Stimulated activated CD8-positive, alpha-beta memory T cell treated with anti-CD3 and anti-CD28 coated beads, Interleukin-15, amount 100 ng/mL, for 4 hours (primary cell): ENCODE measurements around the gene PIEZO1.

ENCODE experiments used
- DNase-seq, 2 donors: peaks; one replicate each; pipeline ENCODE4 v3.0.0-alpha.2; 2020; ENCODE audit warnings: low read depth in 2 of 2

Gene PIEZO1

DNA sequence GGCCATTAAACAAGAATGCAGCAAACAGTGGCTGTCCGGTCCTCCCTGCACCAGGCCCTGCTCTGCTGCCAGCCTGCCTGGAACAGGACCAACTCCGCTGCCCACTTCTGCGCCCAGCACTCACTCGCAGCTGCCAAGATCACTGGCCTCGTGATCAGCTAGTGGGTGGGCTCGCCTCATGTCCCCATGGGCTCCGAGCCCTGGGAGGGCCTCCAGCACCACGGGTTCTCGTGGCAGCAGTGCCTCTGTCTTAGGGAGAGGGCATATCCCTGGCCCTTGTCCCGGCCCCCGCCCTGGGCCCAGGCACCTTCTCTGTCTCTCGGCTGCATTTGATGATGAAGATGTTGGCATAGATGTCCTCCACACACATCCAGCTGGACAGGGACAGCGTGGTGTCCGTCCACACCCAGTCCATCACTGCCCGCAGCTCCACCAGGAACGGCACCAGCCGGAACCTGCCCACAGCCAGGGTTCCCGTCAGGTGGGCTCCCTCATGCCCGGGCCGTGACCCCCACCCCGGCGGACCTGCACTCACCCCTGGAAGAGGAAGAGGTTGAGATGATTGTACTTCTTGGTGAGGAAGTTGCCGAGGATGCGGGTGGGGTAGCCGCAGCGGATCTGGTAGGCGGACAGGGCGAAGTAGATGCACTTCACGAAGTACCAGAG is 65.6 kb downstream of the PIEZO1 start:
- no peak for DNase-seq

- no peak for DNase-seq
These were observed 66.8 kb downstream of the PIEZO1 start for GRCh38 chr16:88718178-88718577.

- DNase-seq: no peak
These were observed 68.4 kb downstream of the PIEZO1 start for GRCh38 chr16:88716601-88717001.

DNA sequence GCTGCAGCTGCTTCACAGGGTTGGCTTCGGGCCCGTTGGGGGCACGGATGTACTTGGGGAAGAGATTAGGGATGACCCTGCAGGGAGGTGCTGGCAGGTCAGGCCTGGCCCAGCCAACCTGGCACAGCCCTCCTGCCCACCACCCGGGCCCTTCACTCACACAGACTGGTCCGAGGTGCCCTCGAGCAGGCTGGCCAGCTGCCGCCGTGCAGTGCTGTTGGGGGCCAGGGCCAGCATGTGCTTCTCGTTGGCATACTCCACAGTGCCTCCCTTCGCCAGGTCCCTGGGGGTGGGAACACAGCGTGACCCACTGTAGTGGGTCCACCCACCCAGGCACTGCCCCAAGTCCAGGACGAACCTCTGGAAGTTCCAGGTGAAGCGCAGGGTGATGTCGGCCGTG is 68.8 kb downstream of the PIEZO1 start:
- no peak for DNase-seq

GRCh38 chr16:88715312-88716190 is 69.5 kb downstream of the PIEZO1 start:
- no peak for DNase-seq

DNA sequence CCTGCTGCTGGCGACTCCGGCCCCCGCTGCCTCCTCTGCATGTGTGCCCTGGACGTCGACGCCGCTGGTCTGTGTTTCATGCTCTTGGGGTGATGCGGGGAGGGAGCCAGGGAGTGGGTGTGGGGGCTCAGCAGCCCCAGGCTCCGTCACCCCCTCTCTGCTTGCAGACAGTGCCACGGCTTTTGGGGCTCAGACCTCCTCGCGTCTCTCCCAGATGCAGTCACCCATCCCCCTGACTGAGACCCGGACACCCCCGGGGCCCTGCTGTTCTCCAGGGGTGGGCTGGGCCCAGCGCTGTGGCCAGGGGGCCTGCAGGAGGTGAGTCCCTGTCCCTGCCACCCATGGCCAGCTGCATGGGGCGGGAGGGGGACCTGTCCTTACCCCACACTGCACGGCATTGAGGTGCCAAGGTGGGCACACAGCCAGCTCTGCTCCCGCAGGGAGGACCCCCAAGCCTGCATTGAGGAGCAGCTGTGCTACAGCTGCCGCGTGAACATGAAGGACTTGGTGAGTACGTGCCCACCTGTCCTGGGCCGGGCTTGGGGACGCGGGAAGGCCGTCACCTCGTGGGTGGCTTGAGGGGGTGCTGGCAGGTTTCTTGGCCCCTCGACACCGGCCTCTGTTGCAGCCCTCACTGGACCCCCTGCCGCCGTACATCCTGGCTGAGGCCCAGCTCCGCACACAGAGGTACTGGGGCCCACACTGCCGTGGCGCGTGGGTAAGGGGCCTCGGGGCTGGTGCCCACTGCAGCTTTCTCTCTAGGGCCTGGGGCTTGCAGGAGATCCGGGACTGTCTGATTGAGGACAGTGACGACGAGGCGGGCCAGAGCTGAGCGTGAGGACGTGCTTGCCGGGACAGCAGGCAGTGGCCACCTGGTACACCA is 70.4 kb downstream of the PIEZO1 start:
- no peak for DNase-seq

GRCh38 chr16:88713568-88714419 is 71.2 kb downstream of the PIEZO1 start:
- DNase-seq: no peak

- no peak for DNase-seq
These were observed 72.0 kb downstream of the PIEZO1 start for GRCh38 chr16:88713054-88713453.

DNA sequence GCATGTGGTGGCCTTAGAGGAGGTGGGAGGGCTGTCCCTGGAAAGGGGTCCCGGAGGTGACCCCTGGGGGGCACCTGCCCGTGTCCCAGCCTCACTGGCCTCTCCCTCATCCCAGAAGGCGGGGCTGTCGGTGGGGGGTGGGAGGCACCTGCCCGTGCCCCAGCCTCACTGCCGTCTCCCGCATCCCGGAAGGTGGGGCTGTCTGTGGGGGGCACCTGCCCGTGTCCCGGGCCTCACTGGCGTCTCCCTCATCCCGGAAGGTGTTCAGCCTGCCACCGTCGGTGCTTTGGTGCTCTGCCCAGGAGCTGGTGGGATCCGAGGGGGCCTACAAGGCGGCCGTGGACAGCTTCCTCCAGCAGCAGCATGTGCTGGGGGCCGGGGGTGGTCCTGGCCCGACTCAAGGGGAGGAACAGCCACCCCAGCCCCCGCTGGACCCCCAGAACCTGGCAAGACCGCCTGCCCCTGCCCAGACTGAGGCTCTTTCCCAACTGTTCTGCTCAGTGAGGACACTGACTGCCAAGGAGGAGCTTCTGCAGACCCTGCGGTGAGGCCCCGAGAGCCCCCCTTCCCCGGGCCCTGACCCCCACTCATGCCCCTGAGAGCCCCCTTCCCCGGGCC is 72.5 kb downstream of the PIEZO1 start:
- no peak for DNase-seq

DNA sequence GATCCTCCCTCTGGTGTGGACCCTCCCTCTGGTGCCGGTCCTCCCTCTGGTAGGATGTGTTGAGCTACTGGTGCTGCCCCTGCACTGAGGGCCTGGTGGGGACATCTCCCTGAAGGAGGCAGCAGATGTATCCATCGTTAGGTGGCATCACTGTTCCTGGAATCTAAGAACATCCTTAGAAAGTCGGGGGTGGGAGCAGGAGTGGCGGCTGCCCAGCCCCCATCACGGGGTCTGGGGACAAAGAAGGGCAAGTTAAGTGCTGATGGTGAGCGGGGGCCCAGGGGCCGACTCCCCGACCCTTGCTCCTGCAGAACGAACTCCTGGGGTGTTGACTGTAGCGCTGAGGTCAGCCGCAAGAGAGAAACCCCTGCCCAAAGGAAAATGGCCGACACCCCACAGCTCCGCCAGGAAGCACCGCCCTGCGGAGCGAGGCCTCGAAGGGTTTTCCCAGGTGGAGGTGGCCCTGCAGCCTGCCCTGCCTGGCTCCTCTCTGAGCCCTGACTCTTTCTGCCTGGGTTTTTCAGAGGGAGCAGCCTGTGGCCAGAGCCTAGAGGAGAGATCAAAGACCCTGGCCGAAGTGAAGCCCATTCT is 73.2 kb downstream of the PIEZO1 start:
- no peak for DNase-seq

- no peak for DNase-seq
These were observed 74.5 kb downstream of the PIEZO1 start for GRCh38 chr16:88710556-88710955.

GRCh38 chr16:88706965-88707826 is 77.8 kb downstream of the PIEZO1 start:
- DNase-seq: no peak

DNA sequence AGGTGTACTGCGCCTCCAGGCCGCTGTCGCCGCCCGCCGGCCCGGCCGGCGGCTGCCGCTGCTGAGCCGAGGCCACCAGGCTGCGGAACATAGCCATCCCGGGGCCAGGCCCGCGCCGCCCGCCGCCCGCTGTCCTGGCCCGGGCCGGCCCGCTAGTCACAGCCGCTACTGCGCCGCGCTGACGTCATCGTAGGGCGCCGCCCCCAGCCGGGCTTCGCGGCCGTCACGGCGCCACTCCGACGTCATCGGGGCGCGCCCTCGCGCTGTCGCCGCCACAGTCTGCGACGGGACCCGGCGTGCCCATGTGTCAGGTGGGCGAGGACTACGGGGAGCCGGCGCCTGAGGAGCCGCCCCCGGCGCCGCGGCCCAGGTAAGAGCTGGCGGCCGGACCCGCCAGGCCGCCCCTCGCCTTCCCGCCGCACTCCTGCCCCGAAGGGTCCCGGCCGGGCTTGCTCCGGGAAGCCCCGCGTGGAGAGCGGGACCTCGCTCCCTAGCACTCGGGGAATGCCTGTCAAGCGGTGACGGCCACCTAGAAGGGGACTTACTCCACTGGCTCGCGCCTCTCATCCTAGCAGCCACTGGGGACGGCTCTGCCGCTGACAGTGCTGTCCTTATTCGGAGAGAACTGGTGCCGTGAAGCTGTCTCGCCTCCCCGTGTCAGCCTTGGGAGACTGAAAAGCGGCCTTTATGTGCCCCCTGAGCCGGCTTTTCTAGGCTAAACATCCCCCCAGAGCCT is 78.6 kb downstream of the PIEZO1 start, which contains the start of the genes CTU2 and RNF166:
CTU2 (plus strand) TSS at position 275 of the 736 bp plus-strand sequence; CDS start at position 303, 28 bp downstream.
RNF166 (minus strand) TSS at position 180 of the 736 bp plus-strand sequence; CDS start at position 97, 83 bp downstream.
- peak; percentile 82 to 90 for DNase-seq

- DNase-seq: no peak
These were observed 79.2 kb downstream of the PIEZO1 start for GRCh38 chr16:88705801-88706228.

DNA sequence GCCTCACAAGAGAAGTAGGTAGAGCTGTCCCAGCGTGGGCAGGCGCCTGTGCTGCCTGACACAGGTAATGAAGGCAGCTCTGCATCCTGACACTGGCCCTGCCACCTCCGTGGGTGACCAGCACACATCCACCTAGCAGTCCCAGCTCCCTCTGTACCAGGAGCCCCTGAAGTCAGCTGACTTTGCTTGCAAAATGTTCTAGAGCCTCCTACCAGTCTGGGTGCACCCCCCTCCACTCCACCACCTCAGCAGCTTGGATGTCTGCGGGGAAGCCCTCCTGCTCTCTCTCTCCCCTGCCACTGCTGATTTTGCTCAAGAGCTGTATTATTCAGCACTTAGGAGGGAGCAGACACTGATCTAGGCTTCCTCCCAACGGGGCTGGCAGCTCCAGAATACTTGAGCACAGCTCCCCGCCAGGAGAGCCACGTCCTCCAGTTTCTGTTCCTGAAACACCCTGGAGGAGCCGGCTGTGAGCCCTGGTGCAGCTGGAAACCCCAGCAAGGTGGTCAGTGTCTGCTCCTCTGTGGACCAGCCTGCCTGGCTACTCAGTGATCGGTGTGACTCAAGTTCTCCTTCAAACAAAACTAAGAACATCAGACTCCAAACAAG is 79.8 kb downstream of the PIEZO1 start:
- no peak for DNase-seq

DNA sequence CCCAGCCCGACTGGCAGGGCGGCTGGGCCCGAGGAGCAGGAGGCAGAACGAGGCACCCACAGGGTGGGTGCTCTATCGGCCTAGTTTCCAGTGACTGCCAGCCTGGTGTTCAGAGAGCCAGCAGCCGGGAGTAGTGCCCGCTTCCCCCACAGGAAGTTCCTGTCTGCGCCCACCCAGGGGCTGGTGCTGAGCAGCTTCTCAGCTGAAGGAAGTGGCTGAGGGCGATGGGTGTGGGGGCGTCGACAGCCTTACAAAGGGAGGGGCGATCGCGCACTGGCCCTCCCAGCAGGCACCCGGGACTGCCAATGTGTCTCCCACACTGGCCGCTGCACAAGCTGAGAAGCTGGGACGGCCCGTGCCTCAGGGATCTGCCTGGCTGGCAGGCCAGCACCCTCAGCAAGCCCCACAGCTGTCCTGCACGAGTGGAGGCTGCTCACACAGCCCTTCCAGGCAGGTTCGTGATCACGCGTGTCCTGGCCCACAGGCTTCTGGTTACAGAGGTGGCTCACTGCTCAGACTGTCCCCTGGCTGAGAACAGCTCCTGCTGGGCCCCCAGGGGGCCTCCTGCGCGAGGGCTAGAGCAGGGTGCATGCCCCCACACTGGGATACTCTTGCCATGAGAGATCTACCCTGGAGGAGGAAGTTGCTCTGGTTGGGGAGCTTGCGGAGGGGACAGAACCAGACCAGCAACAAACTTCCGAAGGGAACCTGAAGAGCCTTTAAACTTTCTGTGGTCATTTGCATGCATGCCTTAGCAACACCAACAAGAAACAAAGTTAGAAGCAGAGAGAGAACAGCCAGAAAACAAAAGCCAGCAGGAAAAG is 81.3 kb downstream of the PIEZO1 start:
- peak; percentile 58 to 69 for DNase-seq
